ENCODE measurements around the gene PLCG2. TPM values are rescaled to one million over a fixed set of nuclear protein-coding genes. Genes with fewer than 3 reads are reported as not detected.

PLCG2 gene
- polyA plus RNA-seq, 2 of the 4 experiments (the other 2 are of a cell fraction) = 2.8 to 6.0 TPM

GRCh38 chr16:82010649-82011048 lies 231.6 kb downstream of the PLCG2 start:
- 54% methylated on average over 8 of the region's 8 CpGs for WGBS (ENCODE audit: missing lambda C conversion rate)
- peak overlapping the region; percentile 52 for H3K4me3 ChIP-seq
- H3K9me3 ChIP-seq = peaks cover 33% of the 10 kb centered on the region
- H3K27ac ChIP-seq = peak overlapping the region; percentile 46 to 78; a peak in 5 of 6 replicates
- FAIRE-seq (no peak), ATAC-seq (no peak), DNase-seq (ENCODE audit: low read depth in 1 of 2, low spot score in 1 of 2) (no peak)
- ChIA-PET POLR2A (no interaction called here), CTCF (interaction anchor here (2.5 kb wide), 1 partner anchor 13 kb away, joined by 6 read pairs; no protein-coding TSS in a partner anchor)
- H3K4me2 ChIP-seq = peak overlapping the region; percentile 58
- TF ChIP-seq SREBF2 (IDR thresholded peaks at IDR 0.05) (no peak), CHD2 (IDR thresholded peaks at IDR 0.05; ENCODE audit: low read length, partially characterized antibody) (no peak), PHF8 (IDR thresholded peaks at IDR 0.05; ENCODE audit: borderline replicate concordance, low read depth) (no peak), KDM1A (IDR thresholded peaks at IDR 0.05; ENCODE audit: low read depth) (no peak), EHF (CRISPR knock-in tag; IDR thresholded peaks at IDR 0.05) (no peak), USF2 (IDR thresholded peaks at IDR 0.05) (no peak), CBX8 (IDR thresholded peaks at IDR 0.05) (no peak), HMGXB4 (CRISPR knock-in tag; IDR thresholded peaks at IDR 0.05; ENCODE audit: borderline replicate concordance) (no peak), FOSB (CRISPR knock-in tag; IDR thresholded peaks at IDR 0.05) (no peak), REST (IDR thresholded peaks at IDR 0.05) (no peak)
- no peaks in the 10 kb centered on the region for H3K4me1 ChIP-seq

GRCh38 chr16:82011199-82011641 lies 232.1 kb downstream of the PLCG2 start, which contains the start of gene SDR42E1:
Gene SDR42E1 (minus strand): TSS chr16:82011470. CDS start chr16:82000858, 10,612 bp downstream.
- POLR2A ChIA-PET = no interaction called here
- TF ChIP-seq MAFK (IDR thresholded peaks at IDR 0.05; ENCODE audit: partially characterized antibody) (no peak), EHF (CRISPR knock-in tag; IDR thresholded peaks at IDR 0.05) (no peak)
- ATAC-seq (peak; percentile 88 to 92), DNase-seq (ENCODE audit: low read depth in 1 of 2, low spot score in 1 of 2) (peak; percentile 21 to 70), FAIRE-seq (no peak)
- whole genome bisulfite sequencing (ENCODE audit: missing lambda C conversion rate) = 28% methylated on average over 26 of the region's 32 CpGs
- H3K27ac ChIP-seq = peak within 1 kb of the TSS; percentile 46 to 78; a peak in 5 of 6 replicates
- peaks cover 34% of the 10 kb centered on the region for H3K9me3 ChIP-seq
- CTCF ChIA-PET = interaction anchor here (2.5 kb wide), 1 partner anchor 14 kb away, joined by 6 read pairs; no protein-coding TSS in a partner anchor
- no peaks in the 10 kb centered on the region for H3K4me1 ChIP-seq
- peak within 1 kb of the TSS; percentile 52 for H3K4me3 ChIP-seq
- H3K4me2 ChIP-seq = peak within 1 kb of the TSS; percentile 58

Other genes starting within 250 kb of the PLCG2 start
- gene SDR42E1, start 232.2 kb downstream of the PLCG2 start, polyA plus RNA-seq (2011; rRNA removed) = 5.2 and 7.4 TPM in 2 replicates
- gene SDR42E1, start 232.2 kb downstream of the PLCG2 start, polyA plus RNA-seq (2017; fragmentation: RNase III; extraction: RNeasy Plus Mini Kit Qiagen cat#74134 plus additional on column Dnase treatment) = 1.3 to 1.7 TPM (median 1.4 TPM) in 3 replicates